CD4-positive, alpha-beta T cell treated with Interferon gamma for 1 hour (primary cell): Measurements from ENCODE around the gene ATG3.
"Not testable (repeated sequence)": the region's sequence is repeated elsewhere in the genome, so short reads cannot be mapped to it uniquely, and the experiment has no call there.

Experiments used
- DNase-seq: peaks from one replicate; pipeline ENCODE4 v3.0.0-alpha.2; 2020

ATG3 gene

GRCh38 chr3:112560721-112561483 lies 860 bp downstream of the ATG3 start:
- DNase-seq = peak; percentile 53

GRCh38 chr3:112560307-112560706 lies 1.5 kb downstream of the ATG3 start:
- no peak for DNase-seq

- no peak for DNase-seq
Measured at GRCh38 chr3:112557976-112558375, 3.8 kb downstream of the ATG3 start.

DNA sequence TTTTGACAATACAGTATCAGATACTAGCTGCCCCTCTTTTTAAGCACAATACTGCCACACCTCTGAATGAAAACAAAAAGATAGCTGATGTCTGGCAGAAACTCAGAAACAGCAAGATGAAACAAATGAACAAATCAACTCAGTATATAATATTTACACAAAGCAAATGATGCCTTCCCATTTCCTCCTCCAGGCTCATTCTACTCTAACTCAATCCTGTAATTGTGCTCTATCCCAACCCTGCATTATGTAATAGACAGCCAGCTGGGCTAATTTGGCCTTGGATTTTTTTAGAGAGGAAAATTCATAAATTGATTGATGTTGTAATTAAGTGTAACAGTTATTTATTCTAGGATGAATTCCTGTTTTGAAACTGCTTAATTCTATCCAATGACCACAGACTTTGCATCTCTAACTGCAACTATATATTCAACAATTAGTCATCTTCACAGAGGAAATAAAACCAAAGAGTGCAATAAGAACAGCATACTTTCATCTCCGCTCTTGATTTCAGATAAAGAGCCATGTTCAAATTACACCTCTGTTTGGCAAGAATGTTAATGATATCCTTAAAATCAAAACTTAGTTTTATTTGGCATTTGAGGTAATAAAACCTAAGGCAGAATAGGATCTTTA lies 6.1 kb downstream of the ATG3 start:
- DNase-seq = no peak

DNA sequence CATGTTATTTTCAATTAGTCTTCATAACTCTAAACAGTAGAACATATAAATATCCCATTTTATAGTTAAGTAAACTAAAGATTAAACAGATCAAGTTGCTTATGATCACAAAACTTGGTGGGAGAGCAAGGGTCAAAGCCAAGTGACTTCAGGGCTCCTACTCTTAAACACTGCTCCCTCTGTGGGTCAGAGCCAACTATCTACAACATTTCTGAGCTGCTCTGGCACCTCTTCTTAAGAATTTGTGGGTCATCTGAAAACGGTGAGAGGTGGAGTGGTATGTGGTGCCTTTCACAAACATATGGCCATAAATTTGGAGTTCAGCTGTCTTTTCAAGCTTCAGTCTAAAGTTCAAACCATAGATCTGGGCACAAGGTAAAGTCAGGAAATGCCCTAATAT lies 10.9 kb downstream of the ATG3 start:
- DNase-seq = no peak

- DNase-seq = no peak
Measured at GRCh38 chr3:112546216-112546759, 15.5 kb downstream of the ATG3 start.

- DNase-seq = no peak
Measured at GRCh38 chr3:112539825-112540650, 21.7 kb downstream of the ATG3 start.

- DNase-seq = no peak
Measured at GRCh38 chr3:112531358-112531781, 30.4 kb downstream of the ATG3 start.

DNA sequence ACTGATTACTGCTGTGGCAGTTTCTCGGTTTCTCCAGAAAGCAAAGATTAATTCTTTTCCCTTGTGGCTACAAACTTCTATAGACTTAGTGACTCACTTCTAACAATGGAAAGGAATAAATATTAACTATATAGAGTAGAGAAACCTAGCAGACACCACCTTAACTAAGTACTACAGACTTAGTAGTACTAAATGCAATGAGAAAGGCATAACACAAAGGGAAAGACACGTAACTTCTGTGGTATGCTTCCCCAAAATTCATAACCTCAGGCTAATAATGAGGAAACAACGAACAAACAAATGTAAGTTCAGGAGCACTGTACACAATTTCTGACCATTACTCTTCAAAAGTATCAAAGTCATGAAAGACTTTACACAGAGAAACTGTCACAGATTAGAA lies 31.2 kb downstream of the ATG3 start:
- no peak for DNase-seq

DNA sequence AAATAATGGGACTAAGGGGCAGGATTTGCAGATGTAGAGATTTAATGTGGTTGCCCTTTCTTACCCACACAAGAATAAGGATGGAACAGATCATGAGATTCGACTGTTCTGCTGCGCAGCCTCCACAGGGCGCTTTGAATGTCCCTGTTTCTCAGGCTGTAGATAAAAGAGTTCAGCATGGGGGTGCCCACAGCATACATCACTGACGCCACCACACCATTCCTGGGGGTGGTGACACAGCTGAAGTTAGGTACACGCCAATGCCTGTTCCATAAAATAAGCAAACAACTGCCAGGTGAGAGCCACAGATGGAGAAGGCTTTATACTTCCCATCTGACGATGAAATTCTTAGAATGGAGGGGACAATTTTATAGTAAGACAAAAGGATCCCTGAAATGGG lies 37.6 kb downstream of the ATG3 start:
- DNase-seq = not testable (repeated sequence)

- DNase-seq = peak; percentile 11
Measured at GRCh38 chr3:112519424-112520001, 42.2 kb downstream of the ATG3 start.

GRCh38 chr3:112518970-112519369 lies 42.8 kb downstream of the ATG3 start:
- DNase-seq = not testable (repeated sequence)

- DNase-seq = no peak
Measured at GRCh38 chr3:112514527-112515128, 47.1 kb downstream of the ATG3 start.

DNA sequence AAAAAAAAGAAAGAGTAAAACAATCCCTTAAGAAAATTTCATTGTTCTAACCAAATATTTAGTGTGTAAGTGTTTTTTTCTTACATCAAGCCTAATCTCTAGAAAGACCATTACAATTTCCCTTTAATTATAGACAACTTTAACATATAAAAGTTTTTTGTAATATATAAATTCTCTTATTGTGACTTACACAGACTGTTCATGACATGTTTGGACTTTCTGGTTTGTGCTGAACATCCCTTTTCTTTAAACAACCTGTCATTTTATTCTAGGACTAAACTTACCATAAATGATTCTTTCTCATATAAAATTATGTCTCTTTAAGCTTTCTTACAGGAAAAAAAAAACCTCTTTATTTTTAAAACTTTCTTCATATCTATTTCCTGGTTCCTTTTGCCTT lies 49.4 kb downstream of the ATG3 start:
- no peak for DNase-seq

GRCh38 chr3:112508860-112509259 lies 52.9 kb downstream of the ATG3 start:
- DNase-seq = no peak

- DNase-seq = no peak
Measured at GRCh38 chr3:112508261-112508660, 53.5 kb downstream of the ATG3 start.

- no peak for DNase-seq
Measured at GRCh38 chr3:112505907-112506306, 55.9 kb downstream of the ATG3 start.

- no peak for DNase-seq
Measured at GRCh38 chr3:112504123-112504522, 57.6 kb downstream of the ATG3 start.

DNA sequence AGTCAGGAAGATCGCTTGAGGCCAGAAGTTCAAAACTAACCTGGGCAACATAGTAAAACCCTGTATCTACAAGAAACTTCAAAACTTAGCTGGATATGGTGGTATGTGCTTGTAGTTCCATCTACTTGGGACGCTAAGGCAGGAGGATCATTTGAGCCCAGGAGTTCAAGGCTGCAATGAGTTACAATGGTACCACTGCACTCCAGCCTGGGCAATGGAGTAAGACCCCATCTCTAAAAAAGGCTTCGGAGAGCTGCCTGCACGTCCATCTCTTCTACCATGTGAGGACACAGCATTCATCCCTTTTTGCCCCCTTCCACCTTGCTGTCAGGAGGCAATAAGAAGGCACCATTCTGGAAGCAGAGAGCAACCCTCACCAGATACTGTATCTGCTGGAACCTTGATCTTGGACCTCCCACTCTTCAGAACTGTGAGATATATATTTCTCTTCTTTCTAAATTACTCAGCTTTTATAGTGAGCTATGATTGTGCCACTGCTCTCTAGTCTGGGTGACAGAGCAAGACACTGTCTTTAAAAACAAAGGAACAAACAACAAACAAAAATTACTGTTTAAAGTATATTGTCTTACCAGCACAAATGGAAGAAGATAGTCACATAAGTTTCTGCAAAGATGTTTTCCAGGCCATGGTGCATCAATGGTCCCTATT lies 58.3 kb downstream of the ATG3 start:
- DNase-seq = no peak

DNA sequence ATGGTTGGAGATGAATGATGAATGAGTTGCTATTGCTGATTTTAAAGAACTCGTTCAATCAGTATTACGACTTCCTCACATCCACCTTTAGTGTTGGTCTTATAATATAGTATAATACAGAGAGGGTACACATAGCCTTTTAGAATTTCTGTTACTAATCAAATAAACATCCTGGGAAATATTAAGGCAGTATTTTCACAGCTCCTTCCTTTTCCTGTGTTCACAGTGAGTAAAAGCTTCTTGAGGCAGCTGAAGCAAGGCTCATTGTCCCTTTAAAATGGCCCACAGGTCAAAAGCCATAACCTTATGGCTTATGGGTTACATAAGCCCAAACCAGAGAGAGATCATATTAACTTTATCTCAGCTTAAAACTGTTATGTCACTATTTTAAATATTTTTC lies 61.1 kb downstream of the ATG3 start:
- no peak for DNase-seq

DNA sequence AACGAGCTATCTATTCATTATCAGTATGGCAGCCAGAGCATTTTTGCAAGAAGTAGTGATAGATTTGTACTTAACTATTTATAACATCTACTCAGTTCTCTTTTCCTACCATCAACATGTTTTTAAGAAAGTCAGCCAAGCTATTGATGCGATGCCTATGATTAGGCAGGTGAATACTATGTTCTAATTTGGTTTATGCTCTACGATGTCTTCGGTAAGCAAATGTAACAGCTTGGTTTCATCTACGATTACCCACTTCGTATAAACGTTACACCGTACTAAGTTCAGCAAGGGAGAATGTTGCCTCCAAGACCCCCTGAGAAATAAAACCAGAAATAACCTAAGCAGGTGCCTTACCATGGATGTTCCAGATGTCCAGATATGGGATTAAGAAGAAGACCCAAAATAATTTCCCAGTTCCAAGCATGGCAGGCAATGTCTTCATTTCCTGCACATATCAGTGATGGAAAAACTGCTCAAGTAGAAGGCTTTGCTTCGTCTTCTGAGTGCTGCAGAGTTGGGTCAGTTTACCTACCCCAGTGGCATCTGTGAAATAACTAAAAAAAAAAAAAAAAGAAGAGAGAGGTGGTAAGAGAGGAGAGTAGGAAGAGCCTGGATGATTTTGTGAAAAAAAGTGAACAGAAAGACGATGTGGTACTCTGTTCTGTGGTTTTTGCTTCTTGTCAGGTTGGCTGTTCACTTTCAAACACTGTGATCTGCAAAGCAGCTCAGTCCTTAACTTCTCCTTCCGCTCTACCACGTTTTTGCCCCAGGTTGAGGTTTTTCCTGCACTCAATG lies 62.6 kb downstream of the ATG3 start, which contains the start of gene BTLA:
Gene BTLA (minus strand): TSS at position 559 of the 798 bp plus-strand sequence. CDS start 114 bp downstream, at position 445.
- DNase-seq = peak; percentile 4
